IMR-90 (cell line): Measurements from ENCODE around the gene TMEM245.

Experiments used
- CEBPB ChIP-seq: IDR thresholded peaks from 2 replicates; pipeline ENCODE4 v1.6.1; 2012; ENCODE audit warnings: low read depth, low read length, improper control_type of control experiment
- CTCF ChIP-seq: conservative IDR thresholded peaks from 2 replicates; pipeline ENCODE4 v1.5.1; 2012; ENCODE audit warnings: mild to moderate bottlenecking, low read depth, low read length, improper control_type of control experiment
- ELK1 ChIP-seq: fragments of 150-350 bp; IDR thresholded peaks from 2 replicates; pipeline ENCODE4 v1.6.1; 2016; ENCODE audit warnings: low read depth, mild to moderate bottlenecking, low read length, moderate library complexity, borderline replicate concordance
- RAD21 ChIP-seq: IDR thresholded peaks from 2 replicates; pipeline ENCODE4 v1.6.1; 2012; ENCODE audit warnings: low read length, improper control_type of control experiment
- USF2 ChIP-seq: fragments of 150-350 bp; IDR thresholded peaks from 2 replicates; pipeline ENCODE4 v1.6.1; 2017; ENCODE audit warnings: mild to moderate bottlenecking, antibody characterized with exemption, low read length, low read depth

- no peak for TF ChIP-seq CTCF
- peak; percentile 37; the same call in 1 of the 2 replicates for TF ChIP-seq CEBPB
- TF ChIP-seq ELK1, result no peak
- no peak for TF ChIP-seq USF2
- TF ChIP-seq RAD21, result no peak
Measured at GRCh38 chr9:109088221-109088620, 31.5 kb downstream of the TMEM245 start.
